ENCODE results near the gene ZFYVE26. TPM values are rescaled to one million over a fixed set of nuclear protein-coding genes. Genes with fewer than 3 reads are reported as not detected.

The ZFYVE26 gene
- polyA plus RNA-seq, 1 donor, result 24.9 TPM

DNA sequence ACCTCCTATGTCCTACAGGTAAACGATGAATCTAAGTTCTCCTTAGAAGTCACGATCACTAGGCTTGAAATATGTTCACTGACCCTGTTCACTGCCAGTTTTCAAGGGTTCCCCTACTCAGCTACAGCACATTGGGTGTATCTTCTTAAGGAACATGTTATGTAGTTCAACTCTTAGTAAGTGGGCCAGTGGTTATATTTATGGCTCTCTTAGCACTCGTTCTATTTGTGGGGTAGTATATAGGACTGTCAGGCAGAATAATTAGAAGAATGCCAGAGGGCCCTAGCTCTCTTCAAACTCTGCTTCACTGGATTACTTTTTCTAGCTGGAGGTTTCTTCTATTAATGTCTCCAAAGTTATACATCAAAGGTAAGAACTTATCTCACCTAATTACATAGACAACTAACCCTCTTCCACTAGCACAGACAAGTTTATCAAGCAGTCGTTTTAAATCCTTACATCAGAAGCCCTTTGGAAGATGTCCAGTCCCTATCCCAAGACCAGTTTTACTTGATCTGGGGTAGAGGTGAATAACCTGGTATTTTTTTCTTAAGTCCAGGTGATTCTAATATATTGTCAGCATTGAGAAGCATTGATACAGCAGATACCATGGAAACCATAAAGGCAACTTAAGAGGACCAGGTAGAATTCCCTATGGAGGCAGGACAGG lies 39.6 kb downstream of the ZFYVE26 start:
- Histone ChIP-seq H3K9me3 (ENCODE audit: control insufficient read depth, low read depth, low read length) (no peaks in the 10 kb centered on the region), H3K36me3 (ENCODE audit: control insufficient read depth, insufficient read depth, low read length) (peaks cover 89% of the 10 kb centered on the region), H3K4me1 (ENCODE audit: control insufficient read depth, insufficient read depth, low read length) (no peaks in the 10 kb centered on the region), H3K4me3 (ENCODE audit: low read length) (no peak overlapping the region), H3K27me3 (ENCODE audit: control insufficient read depth, insufficient read depth, low read length) (no peaks in the 10 kb centered on the region), H3K27ac (ENCODE audit: low read length) (no peak overlapping the region)
- WGBS (ENCODE audit: insufficient coverage, low lambda C conversion rate), result no CpG with 5 or more reads among the region's 4 CpGs
- DNase-seq, result no peak

DNA sequence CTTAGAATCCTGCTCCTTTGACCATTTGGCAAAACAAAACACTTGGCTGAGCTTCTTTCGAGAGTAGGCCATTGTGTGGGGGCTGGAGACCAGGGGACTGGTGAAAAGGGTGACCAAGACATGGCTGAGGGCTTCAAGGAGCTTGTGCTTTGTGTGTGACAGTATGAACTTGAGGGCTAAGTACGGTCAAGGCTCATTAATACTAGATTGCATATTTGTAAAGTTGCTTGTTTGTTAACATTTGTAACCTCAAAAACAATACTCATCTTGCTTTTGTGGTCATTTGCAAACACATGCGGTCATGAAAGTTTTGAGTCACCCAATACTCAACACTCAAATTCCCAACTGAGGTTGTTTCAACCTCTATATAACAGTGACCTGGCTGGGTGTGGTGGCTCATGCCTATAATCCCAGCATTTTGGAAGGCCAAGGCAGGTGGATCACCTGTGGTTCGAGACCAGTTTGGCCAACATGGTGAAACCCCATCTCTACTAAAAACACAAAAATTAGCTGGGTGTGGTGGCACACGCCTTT lies 42.5 kb downstream of the ZFYVE26 start:
- no peak overlapping the region for H3K27ac ChIP-seq (ENCODE audit: low read length)
- H3K4me1 ChIP-seq (ENCODE audit: control insufficient read depth, insufficient read depth, low read length), result no peaks in the 10 kb centered on the region
- no peaks in the 10 kb centered on the region for H3K9me3 ChIP-seq (ENCODE audit: control insufficient read depth, low read depth, low read length)
- WGBS (ENCODE audit: insufficient coverage, low lambda C conversion rate), result no CpG with 5 or more reads among the region's 5 CpGs
- H3K4me3 ChIP-seq (ENCODE audit: low read length), result no peak overlapping the region
- H3K27me3 ChIP-seq (ENCODE audit: control insufficient read depth, insufficient read depth, low read length), result no peaks in the 10 kb centered on the region
- H3K36me3 ChIP-seq (ENCODE audit: control insufficient read depth, insufficient read depth, low read length), result peaks cover 88% of the 10 kb centered on the region
- DNase-seq, result no peak

DNA sequence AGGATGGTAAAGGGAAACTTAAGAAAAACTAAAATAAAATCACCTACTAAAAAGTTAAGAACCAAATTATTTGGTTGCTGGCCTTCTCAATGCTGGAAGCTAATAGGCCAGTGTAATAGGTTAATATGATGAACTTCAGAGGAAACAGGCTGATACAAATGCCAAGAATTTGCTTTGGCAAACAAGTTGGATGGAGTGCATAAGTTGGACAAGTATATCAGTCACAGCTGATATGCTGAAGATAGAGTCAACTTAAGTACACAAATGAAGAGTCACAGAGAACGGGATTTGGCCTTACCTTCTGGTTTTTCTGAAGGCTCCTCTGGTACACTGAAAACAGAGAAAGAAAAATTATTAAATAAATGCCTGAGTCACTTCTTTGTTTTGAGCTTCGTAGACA lies 48.2 kb downstream of the ZFYVE26 start:
- H3K9me3 ChIP-seq (ENCODE audit: control insufficient read depth, low read depth, low read length), result no peaks in the 10 kb centered on the region
- no CpG with 5 or more reads among the region's 2 CpGs for WGBS (ENCODE audit: insufficient coverage, low lambda C conversion rate)

DNA sequence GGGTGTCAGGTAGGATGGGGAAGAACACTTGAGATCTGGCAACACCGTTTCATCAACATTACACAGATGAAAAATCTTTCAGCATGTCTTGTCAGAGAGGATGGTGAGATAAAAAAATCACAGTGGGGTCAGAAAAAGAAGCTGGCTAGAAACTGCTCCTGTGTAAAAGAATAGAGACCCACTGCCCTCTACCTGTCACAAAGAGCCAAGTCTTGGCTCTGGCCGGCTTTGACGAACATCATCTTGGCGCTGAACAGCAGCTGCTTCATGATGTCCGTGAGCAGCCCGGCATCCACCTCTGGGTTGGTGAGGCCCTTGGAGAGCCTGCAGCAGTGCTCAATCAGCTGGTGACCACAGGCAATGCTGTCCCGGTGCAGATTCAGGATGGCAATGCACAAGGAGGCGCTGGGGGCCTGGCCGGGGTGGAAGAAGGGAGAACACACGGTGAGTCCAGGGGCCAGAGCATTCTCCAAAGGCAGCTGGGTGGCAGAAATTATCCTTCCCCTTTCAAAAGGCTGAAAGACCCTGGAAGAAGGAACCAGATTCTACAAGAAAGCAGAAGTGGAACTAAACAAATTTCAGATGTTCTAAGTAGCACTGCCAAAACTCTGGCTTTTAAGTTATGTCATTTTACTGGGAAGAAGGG lies 50.2 kb downstream of the ZFYVE26 start:
- Histone ChIP-seq H3K9me3 (ENCODE audit: control insufficient read depth, low read depth, low read length) (no peaks in the 10 kb centered on the region), H3K27ac (ENCODE audit: low read length) (no peak overlapping the region), H3K27me3 (ENCODE audit: control insufficient read depth, insufficient read depth, low read length) (no peaks in the 10 kb centered on the region), H3K4me1 (ENCODE audit: control insufficient read depth, insufficient read depth, low read length) (peaks cover 14% of the 10 kb centered on the region), H3K4me3 (ENCODE audit: low read length) (no peak overlapping the region), H3K36me3 (ENCODE audit: control insufficient read depth, insufficient read depth, low read length) (peaks cover 82% of the 10 kb centered on the region)
- DNase-seq, result no peak
- WGBS (ENCODE audit: insufficient coverage, low lambda C conversion rate), result no CpG with 5 or more reads among the region's 10 CpGs

More for the DNA sequence above, 48.2 kb downstream of the ZFYVE26 start:
- Histone ChIP-seq H3K27me3 (ENCODE audit: control insufficient read depth, insufficient read depth, low read length) (no peaks in the 10 kb centered on the region), H3K36me3 (ENCODE audit: control insufficient read depth, insufficient read depth, low read length) (peaks cover 82% of the 10 kb centered on the region), H3K27ac (ENCODE audit: low read length) (no peak overlapping the region), H3K4me3 (ENCODE audit: low read length) (no peak overlapping the region), H3K4me1 (ENCODE audit: control insufficient read depth, insufficient read depth, low read length) (peaks cover 11% of the 10 kb centered on the region)
- no peak for DNase-seq

DNA sequence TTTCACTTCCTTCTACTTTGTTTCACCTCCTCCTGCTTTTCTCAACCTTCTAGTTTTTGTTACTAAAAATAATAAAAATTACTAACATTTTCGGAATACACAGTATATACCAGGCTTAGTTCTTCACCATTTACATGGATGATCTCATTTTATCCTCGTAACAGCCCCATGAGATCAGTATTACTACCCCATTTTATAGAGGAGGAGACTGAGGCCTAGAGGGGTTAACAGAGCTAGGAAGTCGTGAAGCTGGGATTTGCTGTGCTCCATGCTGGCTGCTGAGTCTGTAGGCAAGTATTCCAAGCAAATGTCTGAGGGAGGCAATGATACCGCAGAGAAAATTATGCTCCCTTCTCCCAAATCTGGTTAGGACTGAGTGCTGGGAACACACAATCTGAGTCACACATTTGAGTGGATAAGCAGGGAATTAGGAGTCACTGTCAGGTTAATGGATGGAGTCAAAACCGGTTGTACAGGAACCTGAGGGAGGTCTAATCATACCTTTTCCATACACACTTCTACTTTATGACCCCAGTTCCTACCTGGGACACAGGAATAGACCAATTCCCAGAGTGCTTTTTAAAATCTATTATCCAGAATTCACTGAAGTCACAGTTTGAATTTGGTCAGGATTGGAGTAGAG lies 51.1 kb downstream of the ZFYVE26 start:
- WGBS (ENCODE audit: insufficient coverage, low lambda C conversion rate), result 100% methylated on average over 1 of the region's 5 CpGs
- Histone ChIP-seq H3K4me3 (ENCODE audit: low read length) (no peak overlapping the region), H3K36me3 (ENCODE audit: control insufficient read depth, insufficient read depth, low read length) (peaks cover 85% of the 10 kb centered on the region), H3K4me1 (ENCODE audit: control insufficient read depth, insufficient read depth, low read length) (peaks cover 14% of the 10 kb centered on the region), H3K9me3 (ENCODE audit: control insufficient read depth, low read depth, low read length) (no peaks in the 10 kb centered on the region), H3K27ac (ENCODE audit: low read length) (no peak overlapping the region), H3K27me3 (ENCODE audit: control insufficient read depth, insufficient read depth, low read length) (no peaks in the 10 kb centered on the region)
- DNase-seq, result peak in 1 of 2 donors; percentile 24

DNA sequence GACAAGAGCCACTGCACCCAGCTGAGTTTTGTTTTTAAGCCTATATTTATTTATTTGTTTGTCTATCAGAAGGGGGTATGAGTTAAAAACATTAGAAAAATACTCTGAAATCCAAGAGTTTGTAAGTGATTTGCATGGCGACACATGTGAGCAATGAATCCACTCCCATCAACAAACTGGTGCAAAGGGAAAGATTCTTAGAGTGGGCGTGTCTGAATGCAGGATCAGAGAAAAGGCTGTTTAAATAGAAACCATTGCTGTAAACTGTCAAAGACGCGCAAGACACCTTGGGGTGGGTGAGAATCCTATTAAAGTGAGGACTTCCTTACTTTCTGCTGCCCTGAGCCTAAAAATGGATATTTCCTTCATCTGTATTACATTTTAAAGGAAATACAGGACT lies 51.9 kb downstream of the ZFYVE26 start:
- Histone ChIP-seq H3K9me3 (ENCODE audit: control insufficient read depth, low read depth, low read length) (no peaks in the 10 kb centered on the region), H3K36me3 (ENCODE audit: control insufficient read depth, insufficient read depth, low read length) (peaks cover 85% of the 10 kb centered on the region), H3K27ac (ENCODE audit: low read length) (peak overlapping the region; percentile 82), H3K4me3 (ENCODE audit: low read length) (no peak overlapping the region), H3K27me3 (ENCODE audit: control insufficient read depth, insufficient read depth, low read length) (no peaks in the 10 kb centered on the region), H3K4me1 (ENCODE audit: control insufficient read depth, insufficient read depth, low read length) (peaks cover 14% of the 10 kb centered on the region)
- WGBS (ENCODE audit: insufficient coverage, low lambda C conversion rate), result 83% methylated on average over 1 of the region's 4 CpGs
- DNase-seq, result peak; percentile 33 to 43

DNA sequence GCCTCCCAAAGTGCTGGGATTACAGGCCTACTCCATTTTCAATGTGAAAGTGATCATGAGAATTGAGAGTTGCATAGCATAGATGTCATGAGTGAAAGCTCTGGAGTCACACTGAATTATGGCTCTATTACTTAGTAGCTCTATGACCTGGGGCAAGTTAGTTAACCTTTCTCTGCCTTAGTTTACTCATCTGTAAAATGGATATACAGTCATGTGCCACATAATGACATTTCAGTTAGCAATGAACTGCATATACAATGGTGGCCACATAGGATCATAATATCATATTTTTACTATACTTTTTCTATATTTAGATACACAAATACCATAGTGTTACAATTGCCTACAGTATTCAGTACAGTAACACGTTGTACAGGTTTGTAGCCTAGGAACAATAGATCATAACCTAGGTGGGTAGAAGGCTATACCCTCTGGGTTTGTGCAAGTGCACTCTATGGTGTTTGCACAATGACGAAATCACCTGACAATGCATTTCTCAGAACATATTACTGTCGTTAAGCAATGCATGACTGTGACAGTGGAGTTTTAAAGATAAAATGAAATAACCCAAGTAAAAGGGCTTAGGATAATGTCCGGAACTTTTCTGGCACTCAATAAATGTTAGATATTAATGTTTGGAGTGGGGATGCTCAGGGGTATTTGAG lies 53.1 kb downstream of the ZFYVE26 start:
- H3K9me3 ChIP-seq (ENCODE audit: control insufficient read depth, low read depth, low read length), result no peaks in the 10 kb centered on the region
- peaks cover 73% of the 10 kb centered on the region for H3K36me3 ChIP-seq (ENCODE audit: control insufficient read depth, insufficient read depth, low read length)
- WGBS (ENCODE audit: insufficient coverage, low lambda C conversion rate), result 17% methylated on average over 1 of the region's 4 CpGs
- DNase-seq, result peak; percentile 78 to 81
- H3K27me3 ChIP-seq (ENCODE audit: control insufficient read depth, insufficient read depth, low read length), result no peaks in the 10 kb centered on the region
- no peak overlapping the region for H3K4me3 ChIP-seq (ENCODE audit: low read length)
- H3K27ac ChIP-seq (ENCODE audit: low read length), result peak overlapping the region; percentile 82
- peaks cover 14% of the 10 kb centered on the region for H3K4me1 ChIP-seq (ENCODE audit: control insufficient read depth, insufficient read depth, low read length)

DNA sequence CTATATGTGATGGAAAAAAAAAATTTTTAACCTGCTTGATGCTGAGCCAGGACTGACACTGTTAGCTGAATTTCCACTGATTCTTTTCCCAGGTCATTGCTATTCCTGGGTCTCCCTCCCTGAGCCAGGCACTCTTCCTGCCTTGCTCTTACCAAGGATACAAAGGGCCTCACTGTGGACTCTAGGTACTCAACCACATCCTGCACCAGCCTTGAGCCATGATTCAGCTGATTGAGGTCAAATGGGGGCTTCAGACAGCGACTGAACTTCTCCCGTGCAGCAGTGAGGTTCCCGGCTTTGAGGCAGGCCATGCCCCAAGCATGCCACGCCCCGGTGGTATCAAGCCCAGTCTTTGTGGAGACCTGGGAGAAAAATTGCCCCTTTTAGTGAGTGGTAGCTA lies 54.3 kb downstream of the ZFYVE26 start:
- Histone ChIP-seq H3K4me3 (ENCODE audit: low read length) (no peak overlapping the region), H3K27me3 (ENCODE audit: control insufficient read depth, insufficient read depth, low read length) (no peaks in the 10 kb centered on the region), H3K4me1 (ENCODE audit: control insufficient read depth, insufficient read depth, low read length) (peaks cover 14% of the 10 kb centered on the region), H3K36me3 (ENCODE audit: control insufficient read depth, insufficient read depth, low read length) (peaks cover 67% of the 10 kb centered on the region), H3K27ac (ENCODE audit: low read length) (no peak overlapping the region), H3K9me3 (ENCODE audit: control insufficient read depth, low read depth, low read length) (no peaks in the 10 kb centered on the region)
- DNase-seq, result no peak
- no CpG with 5 or more reads among the region's 5 CpGs for WGBS (ENCODE audit: insufficient coverage, low lambda C conversion rate)

DNA sequence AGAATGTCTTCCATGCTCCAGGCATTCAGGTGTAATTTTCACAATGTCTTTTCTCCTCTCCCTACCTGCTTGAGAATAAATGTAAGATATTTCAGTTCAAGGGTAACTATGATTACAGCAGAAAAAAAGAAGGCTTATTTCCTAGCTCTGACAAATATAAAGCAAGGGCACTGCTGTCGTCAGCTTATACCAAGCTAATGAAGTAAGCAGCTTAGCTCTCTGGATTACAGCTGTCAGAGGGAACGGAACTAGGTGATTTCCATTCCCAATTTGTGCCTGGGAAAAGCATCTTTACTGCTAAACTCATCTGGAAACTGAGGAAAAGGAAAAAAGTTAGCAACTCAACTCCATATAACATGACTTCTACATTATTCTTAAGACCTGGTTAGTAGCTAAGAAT lies 56.5 kb downstream of the ZFYVE26 start:
- Histone ChIP-seq H3K9me3 (ENCODE audit: control insufficient read depth, low read depth, low read length) (no peaks in the 10 kb centered on the region), H3K27ac (ENCODE audit: low read length) (no peak overlapping the region), H3K4me3 (ENCODE audit: low read length) (no peak overlapping the region), H3K27me3 (ENCODE audit: control insufficient read depth, insufficient read depth, low read length) (no peaks in the 10 kb centered on the region), H3K4me1 (ENCODE audit: control insufficient read depth, insufficient read depth, low read length) (peaks cover 14% of the 10 kb centered on the region), H3K36me3 (ENCODE audit: control insufficient read depth, insufficient read depth, low read length) (peaks cover 60% of the 10 kb centered on the region)
- DNase-seq, result no peak
- WGBS (ENCODE audit: insufficient coverage, low lambda C conversion rate), result 86% methylated on average over 1 of the region's 2 CpGs

DNA sequence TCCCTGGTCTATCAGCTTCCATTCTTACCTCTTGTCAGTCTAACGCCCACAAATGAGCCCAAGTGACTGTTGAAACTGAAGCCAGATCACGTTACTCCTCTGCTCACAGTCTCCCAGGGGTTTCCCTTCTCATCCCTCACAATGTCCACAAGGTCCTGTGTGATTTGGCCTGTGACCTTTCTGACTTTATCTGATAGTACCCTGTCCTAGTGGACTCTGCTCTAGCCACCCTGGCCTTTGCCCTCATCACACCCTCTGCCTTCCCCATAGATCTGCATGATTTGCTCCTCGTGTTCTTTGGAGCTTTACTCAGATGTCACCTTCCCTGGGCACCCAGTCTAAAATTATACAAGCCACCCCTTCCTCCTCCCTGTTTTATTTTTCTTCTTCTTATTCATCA lies 59.2 kb downstream of the ZFYVE26 start:
- no peak overlapping the region for H3K4me3 ChIP-seq (ENCODE audit: low read length)
- H3K27ac ChIP-seq (ENCODE audit: low read length), result no peak overlapping the region
- peak in 1 of 2 donors; percentile 24 for DNase-seq
- no peaks in the 10 kb centered on the region for H3K4me1 ChIP-seq (ENCODE audit: control insufficient read depth, insufficient read depth, low read length)
- no peaks in the 10 kb centered on the region for H3K27me3 ChIP-seq (ENCODE audit: control insufficient read depth, insufficient read depth, low read length)
- 29% methylated on average over 1 of the region's 3 CpGs for WGBS (ENCODE audit: insufficient coverage, low lambda C conversion rate)
- no peaks in the 10 kb centered on the region for H3K9me3 ChIP-seq (ENCODE audit: control insufficient read depth, low read depth, low read length)
- peaks cover 66% of the 10 kb centered on the region for H3K36me3 ChIP-seq (ENCODE audit: control insufficient read depth, insufficient read depth, low read length)
